ENCODE results near the gene CDC42BPA.

- TF ChIP-seq EP300 (IDR thresholded peaks at IDR 0.05; ENCODE audit: borderline replicate concordance in 1 of 2, low read depth in 2 of 2, low read length in 2 of 2) = no peak
- TF ChIP-seq SAP30 (IDR thresholded peaks at IDR 0.05; ENCODE audit: insufficient read depth, insufficient replicate concordance, low read length) = no peak
- TF ChIP-seq TAF1 (IDR thresholded peaks at IDR 0.05; ENCODE audit: low read depth, low read length) = no peak
- TF ChIP-seq CHD1 (IDR thresholded peaks at IDR 0.05; ENCODE audit: low read depth, low read length) = no peak
- TF ChIP-seq POLR2A (IDR thresholded peaks at IDR 0.05; ENCODE audit: control extremely low read depth in 1 of 2, low read depth in 2 of 2, low read length in 2 of 2) = no peak
- no peak for TF ChIP-seq POLR2AphosphoS5 (IDR thresholded peaks at IDR 0.05; ENCODE audit: low read depth, low read length)
- no peak for TF ChIP-seq EZH2 (IDR thresholded peaks at IDR 0.05; ENCODE audit: low read depth, low read length, severe bottlenecking)
- TF ChIP-seq RAD21 (IDR thresholded peaks at IDR 0.05 in 1 of 2, conservative IDR thresholded peaks at IDR 0.05 in 1 of 2; ENCODE audit: low read depth in 2 of 2, low read length in 2 of 2) = no peak
- no peak for TF ChIP-seq RNF2 (IDR thresholded peaks at IDR 0.05; ENCODE audit: borderline replicate concordance, low read depth, low read length, missing control alignments, poor library complexity, severe bottlenecking)
- no peak for TF ChIP-seq TCF12 (IDR thresholded peaks at IDR 0.05; ENCODE audit: low read depth, low read length)
- TF ChIP-seq CTCF (IDR thresholded peaks at IDR 0.05; ENCODE audit: control extremely low read depth in 1 of 3, insufficient read depth in 1 of 3, low read depth in 1 of 3, low read length in 3 of 3) = no peak
- TF ChIP-seq CEBPB (IDR thresholded peaks at IDR 0.05; ENCODE audit: low read depth, low read length) = no peak
- TF ChIP-seq MAX (IDR thresholded peaks at IDR 0.05) = no peak
Observed at GRCh38 chr1:227323967-227324268, 5.6 kb upstream of the CDC42BPA start.

Measured in H1 (cell line).